BLaER1 (cell line): Measurements from ENCODE around the gene FIBCD1.

Experiments used
- H3K27ac ChIP-seq: shearing (Covaris generic); formaldehyde crosslinking; 2 replicates; pipeline ENCODE4 v1.8.1; 2022
- H3K27me3 ChIP-seq: shearing (Covaris generic); formaldehyde crosslinking; 2 replicates; pipeline ENCODE4 v1.8.1; 2022
- H3K36me3 ChIP-seq: shearing (Covaris generic); formaldehyde crosslinking; 2 replicates; pipeline ENCODE4 v1.8.1; 2022
- H3K4me1 ChIP-seq: shearing (Covaris generic); formaldehyde crosslinking; 2 replicates; pipeline ENCODE4 v1.8.1; 2022
- H3K4me2 ChIP-seq: shearing (Covaris generic); formaldehyde crosslinking; 2 replicates; pipeline ENCODE4 v1.8.1; 2022
- H3K4me3 ChIP-seq: shearing (Covaris generic); formaldehyde crosslinking; 2 replicates; pipeline ENCODE4 v1.8.1; 2022
- H3K9ac ChIP-seq: shearing (Covaris generic); formaldehyde crosslinking; 2 replicates; pipeline ENCODE4 v1.8.1; 2022
- H3K9me3 ChIP-seq: shearing (Covaris generic); formaldehyde crosslinking; 2 replicates; pipeline ENCODE4 v1.8.1; 2022
- H4K20me1 ChIP-seq: shearing (Covaris generic); formaldehyde crosslinking; 2 replicates; pipeline ENCODE4 v1.8.1; 2022
- Cebpa-rat ChIP-seq: shearing (Covaris generic); IDR thresholded peaks from 2 replicates; pipeline ENCODE4 v1.8.1; 2022

FIBCD1 gene

GRCh38 chr9:130857864-130858738, 80.9 kb downstream of the FIBCD1 start:
- Histone ChIP-seq H3K4me3 (no peak overlapping the region), H3K36me3 (peaks cover 98% of the 10 kb centered on the region), H3K9me3 (no peaks in the 10 kb centered on the region), H3K4me2 (peak overlapping the region; percentile 60), H3K9ac (peak overlapping the region; percentile 32; the same call in 1 of the 2 replicates), H3K27me3 (no peaks in the 10 kb centered on the region), H3K27ac (peak overlapping the region; percentile 1; the same call in 1 of the 2 replicates), H4K20me1 (peaks cover 99% of the 10 kb centered on the region), H3K4me1 (peaks cover 26% of the 10 kb centered on the region)
- no peak for TF ChIP-seq Cebpa-rat

DNA sequence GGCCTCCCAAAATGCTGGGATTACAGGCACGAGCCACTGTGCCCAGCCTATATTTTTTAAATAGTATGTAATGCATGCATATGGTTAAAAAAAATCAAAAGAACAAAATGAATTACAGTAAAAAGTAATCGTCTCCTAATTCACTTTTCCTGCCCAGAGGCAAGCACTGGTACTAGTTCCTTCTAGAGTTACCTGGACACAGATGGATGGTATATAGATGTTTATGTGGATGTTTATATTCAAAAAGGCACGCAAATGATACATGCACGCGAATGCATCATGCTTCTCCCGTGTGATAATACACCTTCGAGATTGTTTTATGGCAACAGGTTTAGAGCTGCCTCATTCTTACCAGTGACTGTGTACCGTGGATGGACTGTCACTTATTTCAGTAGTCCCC, 82.6 kb downstream of the FIBCD1 start:
- Histone ChIP-seq H4K20me1 (peaks cover 99% of the 10 kb centered on the region), H3K4me2 (no peak overlapping the region), H3K27ac (no peak overlapping the region), H3K4me1 (peaks cover 26% of the 10 kb centered on the region), H3K9me3 (no peaks in the 10 kb centered on the region), H3K27me3 (no peaks in the 10 kb centered on the region), H3K9ac (no peak overlapping the region), H3K4me3 (no peak overlapping the region), H3K36me3 (peaks cover 89% of the 10 kb centered on the region)
- no peak for TF ChIP-seq Cebpa-rat

DNA sequence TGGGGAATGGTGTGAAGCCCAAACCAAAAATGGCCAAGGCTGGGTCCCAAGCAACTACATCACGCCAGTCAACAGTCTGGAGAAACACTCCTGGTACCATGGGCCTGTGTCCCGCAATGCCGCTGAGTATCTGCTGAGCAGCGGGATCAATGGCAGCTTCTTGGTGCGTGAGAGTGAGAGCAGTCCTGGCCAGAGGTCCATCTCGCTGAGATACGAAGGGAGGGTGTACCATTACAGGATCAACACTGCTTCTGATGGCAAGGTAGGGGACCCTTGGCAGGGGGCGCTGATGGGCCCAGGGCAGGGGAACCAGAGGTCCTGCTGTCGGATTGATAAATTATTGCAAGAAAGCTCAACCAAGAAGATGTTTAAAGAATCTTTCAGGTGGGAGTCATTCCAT, 84.2 kb downstream of the FIBCD1 start:
- no peak for TF ChIP-seq Cebpa-rat
- Histone ChIP-seq H3K4me2 (no peak overlapping the region), H3K9ac (no peak overlapping the region), H4K20me1 (peaks cover 99% of the 10 kb centered on the region), H3K27ac (no peak overlapping the region), H3K36me3 (peaks cover 82% of the 10 kb centered on the region), H3K4me1 (peaks cover 26% of the 10 kb centered on the region), H3K27me3 (no peaks in the 10 kb centered on the region), H3K9me3 (no peaks in the 10 kb centered on the region), H3K4me3 (no peak overlapping the region)

GRCh38 chr9:130854092-130854491, 85.0 kb downstream of the FIBCD1 start:
- H3K4me1 ChIP-seq = peaks cover 22% of the 10 kb centered on the region
- peaks cover 99% of the 10 kb centered on the region for H4K20me1 ChIP-seq
- TF ChIP-seq Cebpa-rat = no peak
- no peak overlapping the region for H3K27ac ChIP-seq
- H3K9me3 ChIP-seq = no peaks in the 10 kb centered on the region
- no peak overlapping the region for H3K4me2 ChIP-seq
- H3K27me3 ChIP-seq = no peaks in the 10 kb centered on the region
- no peak overlapping the region for H3K4me3 ChIP-seq
- H3K36me3 ChIP-seq = peaks cover 81% of the 10 kb centered on the region
- no peak overlapping the region for H3K9ac ChIP-seq

DNA sequence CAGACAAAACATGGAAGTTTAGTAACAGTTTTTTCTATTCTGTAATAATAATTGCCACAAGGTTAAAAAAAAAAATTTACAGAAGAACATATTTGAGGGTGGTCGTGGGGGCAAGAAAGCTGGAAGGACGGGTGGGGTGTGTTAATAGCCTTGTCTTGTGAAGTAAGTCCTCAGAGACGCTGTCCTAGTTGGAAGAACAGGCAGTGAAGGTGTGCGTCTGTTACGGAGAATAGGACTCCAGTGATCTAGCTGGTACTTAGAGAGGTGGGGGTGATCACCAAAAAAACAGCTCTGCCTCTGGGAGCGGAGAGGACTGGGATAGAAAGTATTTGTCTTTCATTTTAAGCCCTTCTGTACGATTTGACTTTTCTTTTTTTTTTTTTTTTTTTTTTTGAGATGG, 86.2 kb downstream of the FIBCD1 start:
- no peaks in the 10 kb centered on the region for H3K27me3 ChIP-seq
- no peaks in the 10 kb centered on the region for H3K9me3 ChIP-seq
- no peak overlapping the region for H3K9ac ChIP-seq
- no peak overlapping the region for H3K4me3 ChIP-seq
- H3K4me1 ChIP-seq = peaks cover 9% of the 10 kb centered on the region
- peaks cover 74% of the 10 kb centered on the region for H3K36me3 ChIP-seq
- no peak for TF ChIP-seq Cebpa-rat
- H4K20me1 ChIP-seq = peaks cover 99% of the 10 kb centered on the region
- no peak overlapping the region for H3K27ac ChIP-seq
- H3K4me2 ChIP-seq = no peak overlapping the region
